Neural progenitor cell (in vitro differentiated cells): ENCODE data around the gene AP1S1.

Experiments
- EZH2 ChIP-seq: fragments of 200-600 bp; sonication (generic); IDR thresholded peaks from 2 replicates; pipeline ENCODE4 v1.6.1; 2017; ENCODE audit warnings: antibody characterized with exemption, mild to moderate bottlenecking, moderate library complexity
- TF ChIP-seq, protein P1 (sequence below): fragments of 200-600 bp; sonication (generic); IDR thresholded peaks from 2 replicates; pipeline ENCODE4 v1.5.1; 2017; ENCODE audit warnings: antibody characterized with exemption, mild to moderate bottlenecking

DNA sequence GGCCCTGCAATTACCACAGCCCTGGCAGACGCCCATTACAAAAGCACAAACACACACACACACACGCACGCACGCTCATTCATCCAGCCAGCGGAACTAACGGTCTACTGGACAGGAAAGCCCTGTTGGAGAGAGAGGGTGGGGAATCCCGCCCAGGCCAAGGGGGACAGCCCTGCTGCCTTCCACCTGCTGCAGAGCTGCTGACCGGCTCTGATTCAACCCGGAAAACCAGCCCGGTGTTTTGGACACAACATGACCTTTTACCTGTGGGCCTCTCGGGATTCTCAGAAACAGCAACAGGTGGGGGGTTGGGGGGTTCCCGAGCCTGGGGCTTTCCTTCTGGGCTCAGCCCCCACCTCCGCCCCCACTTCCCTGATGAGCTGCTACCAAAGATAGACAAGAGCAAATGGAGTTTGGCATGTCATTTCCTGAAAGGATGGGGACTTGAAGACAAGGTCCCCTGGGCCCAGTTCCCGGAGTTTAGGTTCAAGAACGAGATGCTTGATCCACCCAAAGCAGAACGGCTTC lies 45.9 kb upstream of the AP1S1 start:
- TF ChIP-seq, protein P1, sequence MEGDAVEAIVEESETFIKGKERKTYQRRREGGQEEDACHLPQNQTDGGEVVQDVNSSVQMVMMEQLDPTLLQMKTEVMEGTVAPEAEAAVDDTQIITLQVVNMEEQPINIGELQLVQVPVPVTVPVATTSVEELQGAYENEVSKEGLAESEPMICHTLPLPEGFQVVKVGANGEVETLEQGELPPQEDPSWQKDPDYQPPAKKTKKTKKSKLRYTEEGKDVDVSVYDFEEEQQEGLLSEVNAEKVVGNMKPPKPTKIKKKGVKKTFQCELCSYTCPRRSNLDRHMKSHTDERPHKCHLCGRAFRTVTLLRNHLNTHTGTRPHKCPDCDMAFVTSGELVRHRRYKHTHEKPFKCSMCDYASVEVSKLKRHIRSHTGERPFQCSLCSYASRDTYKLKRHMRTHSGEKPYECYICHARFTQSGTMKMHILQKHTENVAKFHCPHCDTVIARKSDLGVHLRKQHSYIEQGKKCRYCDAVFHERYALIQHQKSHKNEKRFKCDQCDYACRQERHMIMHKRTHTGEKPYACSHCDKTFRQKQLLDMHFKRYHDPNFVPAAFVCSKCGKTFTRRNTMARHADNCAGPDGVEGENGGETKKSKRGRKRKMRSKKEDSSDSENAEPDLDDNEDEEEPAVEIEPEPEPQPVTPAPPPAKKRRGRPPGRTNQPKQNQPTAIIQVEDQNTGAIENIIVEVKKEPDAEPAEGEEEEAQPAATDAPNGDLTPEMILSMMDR = no peak
- no peak for TF ChIP-seq EZH2
